Measurements from ENCODE around the gene LDB2. TPM values are rescaled to one million over a fixed set of nuclear protein-coding genes. Genes with fewer than 3 reads are reported as not detected.

Gene LDB2
- total RNA-seq, 2 donors from 2014 or later: 11.4 to 14.5 TPM

DNA sequence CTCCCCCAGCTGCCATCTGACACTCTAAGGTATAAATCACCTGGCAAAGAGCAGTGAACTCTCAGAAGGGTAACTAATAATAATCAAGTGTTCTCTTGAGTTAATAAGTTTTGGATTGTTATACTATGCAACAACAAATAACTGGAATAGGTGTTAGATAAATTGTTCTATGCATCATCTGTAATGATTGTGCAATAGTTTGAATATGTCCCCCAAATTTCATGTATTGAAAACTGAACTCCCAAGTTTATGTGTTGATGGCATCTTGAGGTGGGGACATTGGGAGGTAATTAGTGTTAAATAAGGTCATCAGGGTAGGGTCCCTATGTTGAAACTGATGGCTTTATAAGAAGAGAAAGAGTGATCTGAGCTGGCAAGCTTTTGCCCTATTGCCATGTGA lies 399.5 kb downstream of the LDB2 start:
- H3K9me3 Mint-ChIP-seq: no peaks in the 10 kb centered on the region
- Histone ChIP-seq H3K9ac (ENCODE audit: extremely low read depth, low read length, poor library complexity, severe bottlenecking) (no peak overlapping the region), H3K36me3 (ENCODE audit: control insufficient read depth, insufficient read depth, low read length) (no peaks in the 10 kb centered on the region), H3K4me1 (ENCODE audit: control insufficient read depth, insufficient read depth, low read length) (no peaks in the 10 kb centered on the region), H3K27me3 (ENCODE audit: control insufficient read depth, insufficient read depth, low read length, poor library complexity, severe bottlenecking) (no peaks in the 10 kb centered on the region), H3K27ac (ENCODE audit: low read depth, low read length) (no peak overlapping the region), H3K4me3 (ENCODE audit: low read length) (no peak overlapping the region), H3K9me3 (ENCODE audit: control insufficient read depth, low read length) (no peaks in the 10 kb centered on the region)
- H3K4me1 Mint-ChIP-seq: no peaks in the 10 kb centered on the region
- no peak for DNase-seq
- H3K27me3 Mint-ChIP-seq (ENCODE audit: insufficient read depth): no peaks in the 10 kb centered on the region
- no peak overlapping the region for H3K4me3 Mint-ChIP-seq
- H3K36me3 Mint-ChIP-seq (ENCODE audit: low read depth): no peaks in the 10 kb centered on the region
- H3K27ac Mint-ChIP-seq: no peak overlapping the region
- no peak for TF ChIP-seq CTCF (conservative IDR thresholded peaks at IDR 0.05)

DNA sequence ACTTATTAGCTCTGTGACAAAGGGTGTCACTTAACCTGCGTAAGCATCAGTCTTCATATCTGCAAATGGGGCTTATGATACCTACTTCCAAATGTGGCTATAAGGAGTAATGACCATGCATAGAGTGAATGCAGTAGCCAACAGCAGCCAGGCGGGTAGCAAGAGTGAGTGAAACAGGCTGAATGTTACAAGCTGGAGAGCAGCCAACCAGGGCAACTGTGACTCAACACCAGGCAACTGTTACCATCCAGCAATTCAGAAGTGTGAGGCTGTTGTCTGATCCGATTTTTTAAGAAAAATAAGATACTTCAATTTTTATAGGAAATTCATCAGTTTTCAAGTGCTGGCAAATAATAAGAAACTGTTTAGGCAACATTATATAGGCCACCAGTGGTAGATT lies 401.9 kb downstream of the LDB2 start:
- Histone ChIP-seq H3K9me3 (ENCODE audit: control insufficient read depth, low read length) (no peaks in the 10 kb centered on the region), H3K4me1 (ENCODE audit: control insufficient read depth, insufficient read depth, low read length) (no peaks in the 10 kb centered on the region), H3K36me3 (ENCODE audit: control insufficient read depth, insufficient read depth, low read length) (no peaks in the 10 kb centered on the region), H3K4me3 (ENCODE audit: low read length) (no peak overlapping the region), H3K9ac (ENCODE audit: extremely low read depth, low read length, poor library complexity, severe bottlenecking) (no peak overlapping the region), H3K27ac (ENCODE audit: low read depth, low read length) (no peak overlapping the region), H3K27me3 (ENCODE audit: control insufficient read depth, insufficient read depth, low read length, poor library complexity, severe bottlenecking) (no peaks in the 10 kb centered on the region)
- H3K4me3 Mint-ChIP-seq: no peak overlapping the region
- no peak for TF ChIP-seq CTCF (conservative IDR thresholded peaks at IDR 0.05)
- H3K36me3 Mint-ChIP-seq (ENCODE audit: low read depth): no peaks in the 10 kb centered on the region
- H3K27me3 Mint-ChIP-seq (ENCODE audit: insufficient read depth): no peaks in the 10 kb centered on the region
- H3K4me1 Mint-ChIP-seq: no peaks in the 10 kb centered on the region
- H3K27ac Mint-ChIP-seq: no peak overlapping the region
- WGBS, 2 experiments (ENCODE audit: insufficient coverage in 1 of 2, insufficient read length in 1 of 2): 92% methylated on average over 2 to 3 of the region's 3 CpGs
- H3K9me3 Mint-ChIP-seq: no peaks in the 10 kb centered on the region
- DNase-seq: no peak

DNA sequence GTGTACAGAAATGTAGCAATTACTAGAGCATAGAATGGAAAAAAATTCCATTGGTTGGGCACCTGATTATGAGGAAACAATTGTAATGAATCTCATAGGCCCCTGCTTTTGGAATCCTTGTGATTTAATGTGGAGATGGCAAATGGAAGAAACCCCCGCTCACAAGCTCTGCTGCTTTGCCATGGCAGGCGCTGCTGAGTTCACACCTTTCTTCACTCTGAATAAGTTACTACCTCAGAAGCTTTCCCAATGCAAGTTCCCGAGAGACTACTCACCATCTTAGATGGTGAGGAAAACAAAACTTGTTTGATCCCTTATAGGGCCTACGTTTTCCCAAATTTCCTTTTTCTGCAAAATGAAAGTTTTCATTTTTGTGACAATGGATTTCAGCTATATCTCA lies 405.6 kb downstream of the LDB2 start:
- Mint-ChIP-seq H3K9me3 (peaks cover 3% of the 10 kb centered on the region), H3K27me3 (ENCODE audit: insufficient read depth) (no peaks in the 10 kb centered on the region), H3K4me3 (no peak overlapping the region), H3K4me1 (no peaks in the 10 kb centered on the region), H3K27ac (no peak overlapping the region), H3K36me3 (ENCODE audit: low read depth) (no peaks in the 10 kb centered on the region)
- H3K4me1 ChIP-seq (ENCODE audit: control insufficient read depth, insufficient read depth, low read length): no peaks in the 10 kb centered on the region
- DNase-seq: peak; percentile 70
- H3K4me3 ChIP-seq (ENCODE audit: low read length): no peak overlapping the region
- H3K27me3 ChIP-seq (ENCODE audit: control insufficient read depth, insufficient read depth, low read length, poor library complexity, severe bottlenecking): no peaks in the 10 kb centered on the region
- H3K9me3 ChIP-seq (ENCODE audit: control insufficient read depth, low read length): no peaks in the 10 kb centered on the region
- no peak overlapping the region for H3K27ac ChIP-seq (ENCODE audit: low read depth, low read length)
- no peak overlapping the region for H3K9ac ChIP-seq (ENCODE audit: extremely low read depth, low read length, poor library complexity, severe bottlenecking)
- no peak for TF ChIP-seq CTCF (conservative IDR thresholded peaks at IDR 0.05)
- H3K36me3 ChIP-seq (ENCODE audit: control insufficient read depth, insufficient read depth, low read length): no peaks in the 10 kb centered on the region
- WGBS, 2 experiments (ENCODE audit: insufficient coverage in 1 of 2, insufficient read length in 1 of 2): 78 to 92% methylated on average over 2 to 4 of the region's 4 CpGs
